Stomach (tissue), 9 donors: ENCODE data around the gene SLC15A2. TPM values are rescaled to one million over a fixed set of nuclear protein-coding genes. Genes with fewer than 3 reads are reported as not detected.

Experiments used
- DNase-seq, 2 donors: peaks; one replicate each; pipeline versions ENCODE4 v3.0.0 to v3.0.0-alpha.2; 2013 to 2019
- H3K27ac ChIP-seq, 5 donors: fragments of 200-600 bp in 4 of 5; sonication (generic) in 4 of 5; one replicate each; pipeline ENCODE4 v1.5.1; 2013 to 2019; ENCODE audit warnings: mild to moderate bottlenecking in 1 of 5, moderate library complexity in 1 of 5
- H3K27me3 ChIP-seq, 3 donors: fragments of 200-600 bp; sonication (generic); one replicate each; pipeline ENCODE4 v1.5.1; 2017 to 2019; ENCODE audit warnings: mixed run types in 1 of 3
- H3K36me3 ChIP-seq, 4 donors: fragments of 200-600 bp; sonication (generic); 1 replicate in 3 of 4; 2 replicates in 1 of 4; pipeline ENCODE4 v1.5.1; 2016 to 2019
- H3K4me1 ChIP-seq, 4 donors: fragments of 200-600 bp; sonication (generic); one replicate each; pipeline ENCODE4 v1.5.1; 2016 to 2019
- H3K4me3 ChIP-seq, 4 donors: fragments of 200-600 bp; sonication (generic) in 3 of 4; one replicate each; pipeline ENCODE4 v1.5.1; 2016 to 2019; ENCODE audit warnings: mild to moderate bottlenecking in 1 of 4
- H3K9me3 ChIP-seq, 4 donors: fragments of 200-600 bp; sonication (generic); one replicate each; pipeline ENCODE4 v1.5.1; 2016 to 2019
- EP300 ChIP-seq: sonication (generic); formaldehyde crosslinking; IDR thresholded peaks from one replicate; pipeline ENCODE4 v1.6.1; 2017; ENCODE audit warnings: antibody characterized with exemption
- POLR2A ChIP-seq, 4 donors: fragments of 450-650 bp; IDR thresholded peaks; one replicate each; pipeline ENCODE4 v1.6.1; 2016; ENCODE audit warnings: antibody characterized with exemption in 4 of 4, control low read depth in 2 of 4, mild to moderate bottlenecking in 1 of 4, moderate library complexity in 1 of 4
- POLR2AphosphoS5 ChIP-seq, 3 donors: sonication (generic); formaldehyde crosslinking; IDR thresholded peaks; one replicate each; pipeline ENCODE4 v1.6.1; 2016; ENCODE audit warnings: antibody characterized with exemption in 3 of 3
- WGBS, 5 donors: extraction: QIAGEN DNeasy Blood & Tissue Kit in 3 of 5; methylation state at CpG; one replicate each; pipeline versions ENCODE4 v1.1.5 to v1.1.7; 2013 to 2018; 5-methylcytosine and 5-hydroxymethylcytosine counted together
- intact Hi-C: fragments of 100-400 bp; cut with DNase I; formaldehyde crosslinking; loops from one replicate; pipeline ENCODE4 v1.15.1; 2023; ENCODE audit warnings: low total_unique reads
- polyA plus RNA-seq, 3 donors: library from polyadenylated mRNA; stranded (reverse); fragments of 200-250 nt; gene quantifications; one replicate each; pipeline ENCODE4 v1.2.3, GENCODE V29; 2013
- total RNA-seq, 5 donors: library from RNA; depleted of rRNA; stranded (reverse); fragments of >200 nt; gene quantifications; one replicate each; pipeline versions ENCODE4 v1.1.0 to v1.2.3, GENCODE V29; 2014 to 2016
- TF ChIP-seq, protein P1 (sequence below), 7 experiments: fragments of 450-650 bp in 4 of 7; fragments of 200-600 bp in 3 of 7; sonication (generic) in 3 of 7; IDR thresholded peaks; one replicate each; pipeline ENCODE4 v1.5.1; 2016 to 2019; ENCODE audit warnings: antibody characterized with exemption in 7 of 7, control low read depth in 2 of 7, mild to moderate bottlenecking in 1 of 7
- donor health status: healthy with polysubstance abuse.
- donor health status: Bipolar disorder and iron deficiency.
- donor health status: healthy.

The SLC15A2 gene
- total and polyA plus RNA-seq, 8 donors: 0.44 to 16.5 (median 5.6) TPM; not detected in 2

- no peak for TF ChIP-seq POLR2AphosphoS5 (IDR thresholded peaks at IDR 0.05)
- no peak overlapping the region for H3K27ac ChIP-seq
- H3K27me3 ChIP-seq: no peaks in the 10 kb centered on the region
- peak in 1 of 2 donors; percentile 52 for DNase-seq
- intact Hi-C loops: no loop called here
- peaks cover 0 to 27% (median 17%) of the 10 kb centered on the region in 4 donors for H3K36me3 ChIP-seq
- H3K4me1 ChIP-seq: no peaks in the 10 kb centered on the region
- H3K4me3 ChIP-seq: no peak overlapping the region
- no peaks in the 10 kb centered on the region for H3K9me3 ChIP-seq
These were observed 49.2 kb downstream of the SLC15A2 start for GRCh38 chr3:121943431-121943830.

GRCh38 chr3:121948641-121949040 is 54.4 kb downstream of the SLC15A2 start:
- Histone ChIP-seq H3K9me3 (peaks cover 0 to 11% (median 5%) of the 10 kb centered on the region in 4 donors), H3K36me3 (no peaks in the 10 kb centered on the region), H3K27ac (no peak overlapping the region), H3K4me1 (no peaks in the 10 kb centered on the region), H3K27me3 (no peaks in the 10 kb centered on the region), H3K4me3 (no peak overlapping the region)
- WGBS, 5 donors: 84 to 97% (median 90%) methylated on average over 1 of the region's 1 CpG
- DNase-seq: no peak
- intact Hi-C loops: no loop called here
- TF ChIP-seq, protein P1, sequence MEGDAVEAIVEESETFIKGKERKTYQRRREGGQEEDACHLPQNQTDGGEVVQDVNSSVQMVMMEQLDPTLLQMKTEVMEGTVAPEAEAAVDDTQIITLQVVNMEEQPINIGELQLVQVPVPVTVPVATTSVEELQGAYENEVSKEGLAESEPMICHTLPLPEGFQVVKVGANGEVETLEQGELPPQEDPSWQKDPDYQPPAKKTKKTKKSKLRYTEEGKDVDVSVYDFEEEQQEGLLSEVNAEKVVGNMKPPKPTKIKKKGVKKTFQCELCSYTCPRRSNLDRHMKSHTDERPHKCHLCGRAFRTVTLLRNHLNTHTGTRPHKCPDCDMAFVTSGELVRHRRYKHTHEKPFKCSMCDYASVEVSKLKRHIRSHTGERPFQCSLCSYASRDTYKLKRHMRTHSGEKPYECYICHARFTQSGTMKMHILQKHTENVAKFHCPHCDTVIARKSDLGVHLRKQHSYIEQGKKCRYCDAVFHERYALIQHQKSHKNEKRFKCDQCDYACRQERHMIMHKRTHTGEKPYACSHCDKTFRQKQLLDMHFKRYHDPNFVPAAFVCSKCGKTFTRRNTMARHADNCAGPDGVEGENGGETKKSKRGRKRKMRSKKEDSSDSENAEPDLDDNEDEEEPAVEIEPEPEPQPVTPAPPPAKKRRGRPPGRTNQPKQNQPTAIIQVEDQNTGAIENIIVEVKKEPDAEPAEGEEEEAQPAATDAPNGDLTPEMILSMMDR (IDR thresholded peaks at IDR 0.05): no peak
- TF ChIP-seq POLR2A (IDR thresholded peaks at IDR 0.05) (no peak), EP300 (no peak), POLR2AphosphoS5 (IDR thresholded peaks at IDR 0.05) (no peak)

- H3K9me3 ChIP-seq: peaks cover 0 to 11% (median 5%) of the 10 kb centered on the region in 4 donors
- H3K27me3 ChIP-seq: no peaks in the 10 kb centered on the region
- no peaks in the 10 kb centered on the region for H3K4me1 ChIP-seq
- H3K4me3 ChIP-seq: no peak overlapping the region
- H3K27ac ChIP-seq: no peak overlapping the region
- intact Hi-C loops: no loop called here
- no peaks in the 10 kb centered on the region for H3K36me3 ChIP-seq
- 0 to 82% (median 37%) methylated on average over 1 of the region's 1 CpG for WGBS, 5 donors
- DNase-seq: peak in 1 of 2 donors; percentile 3
- TF ChIP-seq POLR2AphosphoS5 (IDR thresholded peaks at IDR 0.05) (no peak), EP300 (no peak), POLR2A (IDR thresholded peaks at IDR 0.05) (no peak)
- TF ChIP-seq, protein P1 (IDR thresholded peaks at IDR 0.05): no peak
These were observed 57.2 kb downstream of the SLC15A2 start for GRCh38 chr3:121951291-121951919.

DNA sequence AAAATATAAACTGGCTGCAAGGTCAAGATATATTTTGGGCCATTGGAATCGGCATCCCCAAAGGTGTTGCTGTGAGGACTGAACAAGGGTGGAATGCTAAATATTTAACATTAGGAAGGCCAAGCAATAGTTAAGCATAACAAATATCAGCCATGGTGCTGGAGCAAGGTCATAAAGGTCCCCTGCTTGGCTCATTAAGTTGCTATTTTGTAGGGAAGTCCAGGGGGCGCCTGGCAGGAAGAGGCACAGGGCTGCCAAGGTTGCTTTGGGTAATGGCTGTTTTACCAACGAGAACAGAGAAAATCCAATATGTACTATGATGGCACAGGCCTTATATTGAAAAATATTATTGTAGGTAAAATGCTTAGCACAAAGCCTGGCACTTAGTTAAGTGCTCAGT is 62.2 kb downstream of the SLC15A2 start:
- TF ChIP-seq EP300 (no peak), POLR2A (IDR thresholded peaks at IDR 0.05) (no peak), POLR2AphosphoS5 (IDR thresholded peaks at IDR 0.05) (no peak)
- TF ChIP-seq, protein P1 (IDR thresholded peaks at IDR 0.05): no peak
- intact Hi-C loops: no loop called here
- no peak overlapping the region for H3K27ac ChIP-seq
- peaks cover 0 to 11% (median 5%) of the 10 kb centered on the region in 4 donors for H3K9me3 ChIP-seq
- no peaks in the 10 kb centered on the region for H3K27me3 ChIP-seq
- no peaks in the 10 kb centered on the region for H3K36me3 ChIP-seq
- H3K4me3 ChIP-seq: no peak overlapping the region
- WGBS, 5 donors: 69 to 86% (median 81%) methylated on average over 3 of the region's 3 CpGs
- no peak for DNase-seq
- H3K4me1 ChIP-seq: no peaks in the 10 kb centered on the region
